Ishikawa (cell line): ENCODE measurements around the gene DDR2.

ENCODE experiments used
- FOXM1 ChIP-seq: IDR thresholded peaks from 2 replicates; pipeline ENCODE4 v1.6.1; 2012; ENCODE audit warnings: low read depth, borderline replicate concordance
- MAX ChIP-seq: IDR thresholded peaks from 2 replicates; pipeline ENCODE4 v1.6.1; 2012
- REST ChIP-seq: IDR thresholded peaks from 2 replicates; pipeline ENCODE4 v1.6.1; 2012; ENCODE audit warnings: low read depth, mild to moderate bottlenecking
- ZBTB7A ChIP-seq: IDR thresholded peaks from 2 replicates; pipeline ENCODE4 v1.6.1; 2012; ENCODE audit warnings: low read depth

GRCh38 chr1:162676750-162677149 is 44.5 kb downstream of the DDR2 start:
- no peak for TF ChIP-seq ZBTB7A
- TF ChIP-seq FOXM1: no peak
- TF ChIP-seq REST: no peak
- no peak for TF ChIP-seq MAX
